ENCODE measurements around the gene HHLA2.

GRCh38 chr3:108333961-108334360 is 37.6 kb downstream of the HHLA2 start:
- TF ChIP-seq, protein P1, sequence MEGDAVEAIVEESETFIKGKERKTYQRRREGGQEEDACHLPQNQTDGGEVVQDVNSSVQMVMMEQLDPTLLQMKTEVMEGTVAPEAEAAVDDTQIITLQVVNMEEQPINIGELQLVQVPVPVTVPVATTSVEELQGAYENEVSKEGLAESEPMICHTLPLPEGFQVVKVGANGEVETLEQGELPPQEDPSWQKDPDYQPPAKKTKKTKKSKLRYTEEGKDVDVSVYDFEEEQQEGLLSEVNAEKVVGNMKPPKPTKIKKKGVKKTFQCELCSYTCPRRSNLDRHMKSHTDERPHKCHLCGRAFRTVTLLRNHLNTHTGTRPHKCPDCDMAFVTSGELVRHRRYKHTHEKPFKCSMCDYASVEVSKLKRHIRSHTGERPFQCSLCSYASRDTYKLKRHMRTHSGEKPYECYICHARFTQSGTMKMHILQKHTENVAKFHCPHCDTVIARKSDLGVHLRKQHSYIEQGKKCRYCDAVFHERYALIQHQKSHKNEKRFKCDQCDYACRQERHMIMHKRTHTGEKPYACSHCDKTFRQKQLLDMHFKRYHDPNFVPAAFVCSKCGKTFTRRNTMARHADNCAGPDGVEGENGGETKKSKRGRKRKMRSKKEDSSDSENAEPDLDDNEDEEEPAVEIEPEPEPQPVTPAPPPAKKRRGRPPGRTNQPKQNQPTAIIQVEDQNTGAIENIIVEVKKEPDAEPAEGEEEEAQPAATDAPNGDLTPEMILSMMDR (IDR thresholded peaks at IDR 0.05) = no peak
- TF ChIP-seq ATF3 (CRISPR knock-in tag; conservative IDR thresholded peaks at IDR 0.05) (no peak), ATF1 (CRISPR knock-in tag; IDR thresholded peaks at IDR 0.05) (no peak), SP1 (CRISPR knock-in tag; conservative IDR thresholded peaks at IDR 0.05) (no peak), ZNF416 (CRISPR knock-in tag; IDR thresholded peaks at IDR 0.05) (no peak), ZNF138 (CRISPR knock-in tag; conservative IDR thresholded peaks at IDR 0.05) (no peak), FOXJ3 (CRISPR knock-in tag; IDR thresholded peaks at IDR 0.05; ENCODE audit: borderline replicate concordance) (no peak), CDX4 (CRISPR knock-in tag; IDR thresholded peaks at IDR 0.05; ENCODE audit: borderline replicate concordance) (no peak), OVOL2 (CRISPR knock-in tag; IDR thresholded peaks at IDR 0.05; ENCODE audit: borderline replicate concordance) (no peak), SMAD3 (CRISPR knock-in tag; IDR thresholded peaks at IDR 0.05; ENCODE audit: borderline replicate concordance) (no peak)

Data from WTC11 (cell line).